Measurements from ENCODE around the gene FSTL4. TPM values are rescaled to one million over a fixed set of nuclear protein-coding genes. Genes with fewer than 3 reads are reported as not detected.

Gene FSTL4
- total and polyA plus RNA-seq, 4 donors: 0.08 to 1.4 (median 0.31) TPM

- WGBS, 2 donors: 1 to 2% methylated on average over 69 to 91 of the region's 91 CpGs
- H3K27ac ChIP-seq (ENCODE audit: low read depth in 1 of 2, low read length in 1 of 2): no peak overlapping the region
- no peak overlapping the region for H3K4me3 ChIP-seq
- no peaks in the 10 kb centered on the region for H3K36me3 ChIP-seq (ENCODE audit: control insufficient read depth in 4 of 4, insufficient read depth in 4 of 4, low read length in 4 of 4)
- peaks cover 0 to 17% (median 7%) of the 10 kb centered on the region in 5 donors for H3K4me1 ChIP-seq (ENCODE audit: control insufficient read depth in 5 of 5, insufficient read depth in 5 of 5, low read length in 5 of 5)
- DNase-seq (no peak), ATAC-seq (ENCODE audit: insufficient read depth, low FRiP score) (peak; percentile 24)
- H3K27me3 ChIP-seq (ENCODE audit: control insufficient read depth in 3 of 3, insufficient read depth in 3 of 3, low read length in 2 of 3): peaks cover 9 to 70% (median 65%) of the 10 kb centered on the region in 3 donors
- peaks cover 0 to 4% (median 0%) of the 10 kb centered on the region in 4 donors for H3K9me3 ChIP-seq (ENCODE audit: control insufficient read depth in 4 of 4, insufficient read depth in 3 of 4, low read length in 3 of 4)
- H3K9ac ChIP-seq (ENCODE audit: insufficient read depth in 1 of 2, low read length in 2 of 2): no peak overlapping the region
- no peak for TF ChIP-seq CTCF (IDR thresholded peaks at IDR 0.05; ENCODE audit: control extremely low read depth, extremely low read depth)
Measured at GRCh38 chr5:133611357-133612248, 738 bp downstream of the FSTL4 start.

- no peak overlapping the region for H3K4me3 ChIP-seq
- 8 to 11% methylated on average over 55 to 57 of the region's 57 CpGs for WGBS, 2 donors
- H3K9ac ChIP-seq (ENCODE audit: insufficient read depth in 1 of 2, low read length in 2 of 2): no peak overlapping the region
- ATAC-seq (ENCODE audit: insufficient read depth, low FRiP score) (peak; percentile 89), DNase-seq (peak; percentile 53 to 71 (median 71))
- H3K4me1 ChIP-seq (ENCODE audit: control insufficient read depth in 5 of 5, insufficient read depth in 5 of 5, low read length in 5 of 5): peaks cover 0 to 18% (median 8%) of the 10 kb centered on the region in 5 donors
- TF ChIP-seq CTCF (IDR thresholded peaks at IDR 0.05; ENCODE audit: control extremely low read depth, extremely low read depth): no peak
- H3K36me3 ChIP-seq (ENCODE audit: control insufficient read depth in 4 of 4, insufficient read depth in 4 of 4, low read length in 4 of 4): no peaks in the 10 kb centered on the region
- H3K9me3 ChIP-seq (ENCODE audit: control insufficient read depth in 4 of 4, insufficient read depth in 3 of 4, low read length in 3 of 4): peaks cover 0 to 4% (median 0%) of the 10 kb centered on the region in 4 donors
- no peak overlapping the region for H3K27ac ChIP-seq (ENCODE audit: low read depth in 1 of 2, low read length in 1 of 2)
- H3K27me3 ChIP-seq (ENCODE audit: control insufficient read depth in 3 of 3, insufficient read depth in 3 of 3, low read length in 2 of 3): peaks cover 9 to 66% (median 63%) of the 10 kb centered on the region in 3 donors
Measured at GRCh38 chr5:133610489-133611356, 1.6 kb downstream of the FSTL4 start.

GRCh38 chr5:133607451-133607850 is 4.9 kb downstream of the FSTL4 start:
- Histone ChIP-seq H3K9me3 (ENCODE audit: control insufficient read depth in 4 of 4, insufficient read depth in 3 of 4, low read length in 3 of 4) (no peaks in the 10 kb centered on the region), H3K36me3 (ENCODE audit: control insufficient read depth in 4 of 4, insufficient read depth in 4 of 4, low read length in 4 of 4) (no peaks in the 10 kb centered on the region), H3K27ac (ENCODE audit: low read depth in 1 of 2, low read length in 1 of 2) (no peak overlapping the region), H3K4me3 (no peak overlapping the region), H3K27me3 (ENCODE audit: control insufficient read depth in 3 of 3, insufficient read depth in 3 of 3, low read length in 2 of 3) (peaks cover 0 to 50% (median 34%) of the 10 kb centered on the region in 3 donors), H3K9ac (ENCODE audit: insufficient read depth in 1 of 2, low read length in 2 of 2) (no peak overlapping the region), H3K4me1 (ENCODE audit: control insufficient read depth in 5 of 5, insufficient read depth in 5 of 5, low read length in 5 of 5) (peaks cover 0 to 20% (median 9%) of the 10 kb centered on the region in 5 donors)
- DNase-seq: no peak
- no peak for TF ChIP-seq CTCF (IDR thresholded peaks at IDR 0.05; ENCODE audit: control extremely low read depth, extremely low read depth)
- WGBS, 2 donors: 39 to 50% methylated on average over 6 of the region's 6 CpGs
- no peak for ATAC-seq (ENCODE audit: insufficient read depth, low FRiP score)
